Neural cell (in vitro differentiated cells): ENCODE measurements around the gene TRAPPC6A.

Experiments used
- CTCF ChIP-seq: fragments of 450-650 bp; IDR thresholded peaks from 2 replicates; pipeline ENCODE4 v1.5.1; 2014; ENCODE audit warnings: antibody characterized with exemption, mild to moderate bottlenecking, moderate library complexity; ENCODE audit not compliant: poor library complexity, severe bottlenecking
- EP300 ChIP-seq: fragments of 450-650 bp; conservative IDR thresholded peaks from 2 replicates; pipeline ENCODE4 v1.6.1; 2014; ENCODE audit warnings: antibody characterized with exemption, mild to moderate bottlenecking, moderate library complexity; ENCODE audit not compliant: poor library complexity, severe bottlenecking
- EZH2 ChIP-seq: fragments of 200-600, 300-800 bp; shearing (Covaris generic), sonication (generic); IDR thresholded peaks from 2 replicates; pipeline ENCODE4 v1.6.1; 2014; ENCODE audit warnings: antibody characterized with exemption, low read length, borderline replicate concordance, mild to moderate bottlenecking; ENCODE audit not compliant: insufficient read depth, poor library complexity, severe bottlenecking
- MXI1 ChIP-seq: fragments of 450-650 bp; conservative IDR thresholded peaks from 2 replicates; pipeline ENCODE4 v1.6.1; 2014; ENCODE audit warnings: antibody characterized with exemption, mild to moderate bottlenecking; ENCODE audit not compliant: poor library complexity, severe bottlenecking
- POLR2AphosphoS5 ChIP-seq: IDR thresholded peaks from 2 replicates; pipeline ENCODE4 v1.6.1; 2012
- RAD21 ChIP-seq: fragments of 450-650 bp; conservative IDR thresholded peaks from 2 replicates; pipeline ENCODE4 v1.6.1; 2014; ENCODE audit warnings: antibody characterized with exemption, mild to moderate bottlenecking, moderate library complexity
- TF ChIP-seq, protein P1 (sequence below): IDR thresholded peaks from 2 replicates; pipeline ENCODE4 v1.6.1; 2012; ENCODE audit warnings: borderline replicate concordance

DNA sequence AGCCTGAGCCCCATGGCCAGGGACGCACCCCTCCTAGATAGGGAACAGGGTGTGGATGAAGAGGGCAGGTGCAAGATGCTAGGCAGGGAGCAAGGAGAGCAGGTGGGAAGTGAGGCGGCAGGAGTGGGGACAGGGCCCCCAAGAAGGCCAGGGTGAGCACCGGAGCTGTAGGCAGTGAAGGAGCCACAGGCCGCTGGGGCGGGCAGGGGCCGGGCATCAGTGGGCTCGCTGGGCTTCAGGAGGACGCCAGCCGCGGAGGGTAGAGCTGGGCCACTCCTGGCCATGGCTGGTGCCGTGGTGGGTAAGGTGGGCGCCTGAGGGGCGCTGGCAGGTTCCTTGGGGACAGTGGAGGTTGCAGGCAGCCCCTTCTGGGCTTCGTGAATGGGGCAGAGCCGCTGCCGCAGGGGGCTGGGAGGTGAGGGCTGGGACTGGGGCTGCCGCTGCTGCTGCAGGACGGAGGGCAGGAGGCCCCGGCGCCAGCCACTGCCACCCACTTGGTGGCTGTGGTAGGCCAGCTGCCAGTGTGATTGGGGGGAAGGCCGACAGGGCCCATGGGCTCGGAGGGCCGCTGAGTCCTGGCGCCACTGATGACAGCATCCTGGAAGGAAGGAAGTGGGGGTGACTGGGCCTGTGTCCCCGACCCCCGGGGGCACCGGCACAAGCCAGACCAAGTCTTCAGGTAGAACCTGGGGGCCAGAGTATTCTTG lies 19.4 kb downstream of the TRAPPC6A start:
- TF ChIP-seq CTCF (no peak), EP300 (no peak), EZH2 (no peak), POLR2AphosphoS5 (no peak), MXI1 (no peak), RAD21 (no peak)
- TF ChIP-seq, protein P1, sequence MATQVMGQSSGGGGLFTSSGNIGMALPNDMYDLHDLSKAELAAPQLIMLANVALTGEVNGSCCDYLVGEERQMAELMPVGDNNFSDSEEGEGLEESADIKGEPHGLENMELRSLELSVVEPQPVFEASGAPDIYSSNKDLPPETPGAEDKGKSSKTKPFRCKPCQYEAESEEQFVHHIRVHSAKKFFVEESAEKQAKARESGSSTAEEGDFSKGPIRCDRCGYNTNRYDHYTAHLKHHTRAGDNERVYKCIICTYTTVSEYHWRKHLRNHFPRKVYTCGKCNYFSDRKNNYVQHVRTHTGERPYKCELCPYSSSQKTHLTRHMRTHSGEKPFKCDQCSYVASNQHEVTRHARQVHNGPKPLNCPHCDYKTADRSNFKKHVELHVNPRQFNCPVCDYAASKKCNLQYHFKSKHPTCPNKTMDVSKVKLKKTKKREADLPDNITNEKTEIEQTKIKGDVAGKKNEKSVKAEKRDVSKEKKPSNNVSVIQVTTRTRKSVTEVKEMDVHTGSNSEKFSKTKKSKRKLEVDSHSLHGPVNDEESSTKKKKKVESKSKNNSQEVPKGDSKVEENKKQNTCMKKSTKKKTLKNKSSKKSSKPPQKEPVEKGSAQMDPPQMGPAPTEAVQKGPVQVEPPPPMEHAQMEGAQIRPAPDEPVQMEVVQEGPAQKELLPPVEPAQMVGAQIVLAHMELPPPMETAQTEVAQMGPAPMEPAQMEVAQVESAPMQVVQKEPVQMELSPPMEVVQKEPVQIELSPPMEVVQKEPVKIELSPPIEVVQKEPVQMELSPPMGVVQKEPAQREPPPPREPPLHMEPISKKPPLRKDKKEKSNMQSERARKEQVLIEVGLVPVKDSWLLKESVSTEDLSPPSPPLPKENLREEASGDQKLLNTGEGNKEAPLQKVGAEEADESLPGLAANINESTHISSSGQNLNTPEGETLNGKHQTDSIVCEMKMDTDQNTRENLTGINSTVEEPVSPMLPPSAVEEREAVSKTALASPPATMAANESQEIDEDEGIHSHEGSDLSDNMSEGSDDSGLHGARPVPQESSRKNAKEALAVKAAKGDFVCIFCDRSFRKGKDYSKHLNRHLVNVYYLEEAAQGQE = no peak
